Vagina (tissue), 2 donors: Measurements from ENCODE around the gene THSD7A. TPM values are rescaled to one million over a fixed set of nuclear protein-coding genes. Genes with fewer than 3 reads are reported as not detected.

Experiments
- DNase-seq, 2 donors: peaks; one replicate each; pipeline ENCODE4 v3.0.0-alpha.2; 2017; ENCODE audit errors: extremely low spot score in 2 of 2
- H3K27ac ChIP-seq: fragments of 200-600 bp; sonication (generic); one replicate; pipeline ENCODE4 v1.5.1; 2019
- H3K27me3 ChIP-seq: fragments of 200-600 bp; sonication (generic); one replicate; pipeline ENCODE4 v1.5.1; 2019
- H3K36me3 ChIP-seq, 2 donors: fragments of 200-600 bp; sonication (generic); one replicate each; pipeline ENCODE4 v1.5.1; 2017 to 2019
- H3K4me1 ChIP-seq: fragments of 200-600 bp; sonication (generic); one replicate; pipeline ENCODE4 v1.5.1; 2019
- H3K4me3 ChIP-seq, 2 donors: fragments of 200-600 bp; sonication (generic); 1 replicate in 1 of 2; 2 replicates in 1 of 2; pipeline ENCODE4 v1.5.1; 2016 to 2019
- H3K9me3 ChIP-seq: fragments of 200-600 bp; sonication (generic); one replicate; pipeline ENCODE4 v1.5.1; 2019
- CTCF ChIP-seq, 3 experiments: fragments of 450-650 bp in 2 of 3; fragments of 200-600 bp in 1 of 3; sonication (generic) in 1 of 3; IDR thresholded peaks; one replicate each; pipeline ENCODE4 v1.5.1; 2017 to 2019; ENCODE audit warnings: antibody characterized with exemption in 3 of 3, mild to moderate bottlenecking in 2 of 3, moderate library complexity in 2 of 3
- POLR2A ChIP-seq, 2 donors: fragments of 450-650 bp; IDR thresholded peaks; one replicate each; pipeline ENCODE4 v1.6.1; 2017; ENCODE audit warnings: antibody characterized with exemption in 2 of 2, mild to moderate bottlenecking in 2 of 2, moderate library complexity in 2 of 2
- POLR2AphosphoS5 ChIP-seq, 2 donors: sonication (generic); formaldehyde crosslinking; IDR thresholded peaks; one replicate each; pipeline ENCODE4 v1.9.0; 2017; ENCODE audit warnings: antibody characterized with exemption in 2 of 2, mild to moderate bottlenecking in 2 of 2, low read depth in 1 of 2; ENCODE audit not compliant: insufficient read depth in 1 of 2
- intact Hi-C: fragments of 100-400 bp; cut with DNase I; formaldehyde crosslinking; loops from one replicate; pipeline ENCODE4 v1.15.1; 2023
- total RNA-seq: library from RNA; depleted of rRNA; stranded (reverse); fragments of >200 nt; gene quantifications from one replicate; pipeline ENCODE4 v1.2.3, GENCODE V29; 2016

The THSD7A gene
- total RNA-seq, 1 donor from 2014 or later: 9.3 TPM

DNA sequence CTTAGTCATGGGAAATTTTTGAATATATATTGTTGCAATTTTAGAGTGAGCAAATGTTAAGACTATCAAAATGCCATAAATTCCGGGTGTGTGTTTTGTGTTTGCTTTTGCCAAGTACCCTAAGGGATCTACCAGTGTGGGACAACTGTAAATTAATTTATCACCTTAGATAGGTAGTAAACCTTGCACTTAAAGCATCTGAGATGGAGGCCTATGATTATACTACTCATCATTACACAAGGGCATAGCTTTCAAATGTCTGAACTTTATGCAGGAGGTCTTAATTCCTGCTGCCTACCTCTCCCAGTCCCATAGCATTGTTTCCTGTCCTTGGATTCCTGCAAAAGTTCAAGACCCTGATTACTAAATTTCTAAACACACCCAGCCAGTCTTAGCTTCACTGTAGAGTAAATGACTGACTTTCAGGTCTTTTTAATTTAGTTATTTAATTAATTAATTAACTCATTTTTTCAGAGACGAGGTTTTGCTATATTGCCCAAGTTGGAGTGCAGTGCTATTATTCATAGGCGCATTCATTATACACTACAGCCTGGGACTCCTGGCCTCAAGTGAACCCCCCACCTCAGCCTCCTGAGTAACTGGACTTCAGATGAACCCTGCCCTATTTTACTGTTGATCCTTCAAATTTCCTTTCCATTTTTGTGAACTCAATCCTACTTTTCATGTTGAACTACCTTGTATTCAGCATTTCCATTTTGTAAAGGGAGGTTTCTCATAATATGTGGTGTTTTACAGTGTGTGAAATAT is 47.0 kb downstream of the THSD7A start:
- Histone ChIP-seq H3K4me3 (no peak overlapping the region), H3K36me3 (no peaks in the 10 kb centered on the region), H3K4me1 (no peaks in the 10 kb centered on the region), H3K27ac (no peak overlapping the region), H3K27me3 (no peaks in the 10 kb centered on the region), H3K9me3 (no peaks in the 10 kb centered on the region)
- intact Hi-C loops: no loop called here
- TF ChIP-seq CTCF (IDR thresholded peaks at IDR 0.05) (no peak), POLR2AphosphoS5 (IDR thresholded peaks at IDR 0.05; ENCODE audit: insufficient read depth in 1 of 2, low read depth in 1 of 2) (no peak), POLR2A (IDR thresholded peaks at IDR 0.05) (no peak)
- no peak for DNase-seq

GRCh38 chr7:11779864-11780674 is 51.9 kb downstream of the THSD7A start:
- Histone ChIP-seq H3K27ac (no peak overlapping the region), H3K4me1 (no peaks in the 10 kb centered on the region), H3K4me3 (no peak overlapping the region), H3K27me3 (no peaks in the 10 kb centered on the region), H3K9me3 (no peaks in the 10 kb centered on the region), H3K36me3 (no peaks in the 10 kb centered on the region)
- intact Hi-C loops: no loop called here
- TF ChIP-seq POLR2A (IDR thresholded peaks at IDR 0.05): no peak
- TF ChIP-seq POLR2AphosphoS5 (IDR thresholded peaks at IDR 0.05; ENCODE audit: insufficient read depth in 1 of 2, low read depth in 1 of 2): no peak
- TF ChIP-seq CTCF (IDR thresholded peaks at IDR 0.05): no peak
- DNase-seq: no peak

DNA sequence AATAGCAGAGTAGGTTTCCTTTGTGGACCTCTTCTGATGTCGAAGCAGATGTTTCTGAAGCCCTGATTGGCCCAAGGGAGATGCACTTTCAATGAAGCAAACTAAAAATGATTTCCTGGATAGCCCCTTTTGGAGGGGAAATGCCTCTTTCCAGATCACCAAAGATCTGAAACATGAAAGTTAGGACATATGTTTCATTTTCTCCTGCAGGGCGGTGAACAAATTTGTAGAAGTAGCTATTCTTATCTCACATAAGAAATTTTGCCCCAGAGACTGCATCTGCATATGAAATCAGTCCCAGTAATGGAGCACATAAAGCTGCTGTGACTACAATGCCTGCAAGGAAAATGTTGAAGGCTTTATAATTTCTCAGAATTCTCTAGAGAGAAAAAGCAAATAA is 56.0 kb downstream of the THSD7A start:
- no peak for DNase-seq
- Histone ChIP-seq H3K4me1 (no peaks in the 10 kb centered on the region), H3K36me3 (no peaks in the 10 kb centered on the region), H3K9me3 (no peaks in the 10 kb centered on the region), H3K27me3 (no peaks in the 10 kb centered on the region), H3K4me3 (no peak overlapping the region), H3K27ac (no peak overlapping the region)
- intact Hi-C loops: no loop called here
- no peak for TF ChIP-seq POLR2AphosphoS5 (IDR thresholded peaks at IDR 0.05; ENCODE audit: insufficient read depth in 1 of 2, low read depth in 1 of 2)

DNA sequence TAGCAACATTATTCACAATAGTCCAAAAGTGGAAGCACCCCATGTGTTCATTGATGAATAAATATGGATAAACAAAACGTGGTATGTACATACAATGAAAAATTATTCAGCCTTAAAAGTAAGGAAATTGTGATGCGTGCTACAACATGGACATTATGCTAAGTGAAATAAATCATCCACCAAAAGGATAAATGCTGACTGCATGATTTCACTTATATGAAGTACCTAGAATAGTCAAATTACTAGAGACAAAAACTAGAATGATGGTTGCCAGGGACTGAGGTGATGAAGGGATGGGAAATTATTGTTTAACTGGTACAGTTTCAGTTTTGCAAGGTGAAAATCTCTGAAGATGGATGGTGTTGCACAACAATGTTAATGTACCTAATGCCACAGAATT is 56.6 kb downstream of the THSD7A start:
- no peaks in the 10 kb centered on the region for H3K36me3 ChIP-seq
- TF ChIP-seq CTCF (IDR thresholded peaks at IDR 0.05): no peak
- no peak for TF ChIP-seq POLR2A (IDR thresholded peaks at IDR 0.05)
- TF ChIP-seq POLR2AphosphoS5 (IDR thresholded peaks at IDR 0.05; ENCODE audit: insufficient read depth in 1 of 2, low read depth in 1 of 2): no peak
- no peaks in the 10 kb centered on the region for H3K9me3 ChIP-seq
- H3K4me3 ChIP-seq: no peak overlapping the region
- no peak overlapping the region for H3K27ac ChIP-seq
- H3K4me1 ChIP-seq: no peaks in the 10 kb centered on the region
- intact Hi-C loops: no loop called here
- no peak for DNase-seq
- H3K27me3 ChIP-seq: no peaks in the 10 kb centered on the region

DNA sequence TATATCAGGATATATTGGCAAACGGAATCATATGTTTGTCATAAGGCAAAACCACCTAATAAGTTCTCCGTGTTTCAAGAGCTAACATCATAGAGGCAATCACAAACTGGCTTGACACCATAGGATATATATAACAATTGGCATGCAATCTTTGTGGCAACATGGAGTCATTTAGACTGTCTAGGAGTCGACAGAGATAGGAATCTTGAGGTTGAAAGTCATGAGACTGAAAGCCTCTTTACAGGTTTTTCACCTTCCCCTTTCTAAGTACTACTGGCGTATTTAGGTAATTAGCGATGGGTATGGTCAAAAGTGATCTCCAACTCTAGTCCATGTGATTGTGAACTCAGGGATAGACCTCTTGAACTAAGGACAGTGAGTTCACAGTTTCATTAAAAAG is 63.7 kb downstream of the THSD7A start:
- no peaks in the 10 kb centered on the region for H3K36me3 ChIP-seq
- H3K4me1 ChIP-seq: no peaks in the 10 kb centered on the region
- TF ChIP-seq POLR2A (IDR thresholded peaks at IDR 0.05) (no peak), POLR2AphosphoS5 (IDR thresholded peaks at IDR 0.05; ENCODE audit: insufficient read depth in 1 of 2, low read depth in 1 of 2) (no peak), CTCF (IDR thresholded peaks at IDR 0.05) (no peak)
- H3K27ac ChIP-seq: no peak overlapping the region
- no peaks in the 10 kb centered on the region for H3K9me3 ChIP-seq
- H3K27me3 ChIP-seq: no peaks in the 10 kb centered on the region
- no peak overlapping the region for H3K4me3 ChIP-seq
- no peak for DNase-seq
- intact Hi-C loops: no loop called here
